GM12878 (cell line): ENCODE data around the gene AMT. TPM values are rescaled to one million over a fixed set of nuclear protein-coding genes. Genes with fewer than 3 reads are reported as not detected.

Experiments
- ATAC-seq: fragments of 200-7000 bp; cut with Tn5 transposase; 3 replicates; pipeline ENCODE4 v1.9.1; 2020; ENCODE audit warnings: mild to moderate bottlenecking, moderate library complexity
- BruUV-seq: library from RNA; stranded (reverse); fragments of 400-500 nt; replicated peaks from 2 replicates; lab custom pipeline; 2021; lab: Mats Ljungman, UMichigan
- CTCF ChIA-PET: fragments of 300-600 bp; sonication (Branson Sonifier 250); formaldehyde crosslinking; extraction: SDS; loops from one replicate; lab custom pipeline; 2021; ENCODE audit warnings: inconsistent platforms; lab: Yijun Ruan, JAX
- POLR2A ChIA-PET: fragments of 350-600 bp; formaldehyde crosslinking; extraction: SDS; loops from one replicate; lab custom pipeline; 2021; ENCODE audit warnings: inconsistent platforms; lab: Charles Lee
- RAD21 ChIA-PET: fragments of 300-600 bp; sonication (Branson Sonifier 250); formaldehyde crosslinking; loops from one replicate; lab custom pipeline; 2023; ENCODE audit warnings: antibody characterized with exemption; ENCODE audit not compliant: unreplicated experiment; lab: Charles Lee
- SMC1A ChIA-PET: fragments of 300-600 bp; sonication (Branson Sonifier 250); formaldehyde crosslinking; loops from one replicate; lab custom pipeline; 2023; ENCODE audit not compliant: unreplicated experiment, uncharacterized antibody; lab: Charles Lee
- DNase-seq: peaks from one replicate; pipeline ENCODE4 v3.0.0-alpha.2; 2011; ENCODE audit warnings: low read depth, low spot score
- FAIRE-seq: peaks from 3 replicates; lab custom pipeline; 2011; peaks lifted over from hg19 to GRCh38; lab: Jason Lieb, UNC
- H2AFZ ChIP-seq: 2 replicates; pipeline ENCODE4 v1.6.0; 2011; ENCODE audit warnings: low read depth, low read length, control low read depth; ENCODE audit not compliant: control insufficient read depth
- H3K27ac ChIP-seq: 2 replicates; pipeline ENCODE4 v1.5.1; 2011; ENCODE audit warnings: control low read depth; ENCODE audit not compliant: control insufficient read depth, insufficient read depth
- H3K27me3 ChIP-seq, 2 experiments: replicated peaks in 1 of 2; 2 replicates each; pipeline versions ENCODE4 v1.6.0 to v1.6.1; 2011; ENCODE audit warnings: low read length in 1 of 2; ENCODE audit not compliant: control insufficient read depth in 2 of 2, insufficient read depth in 2 of 2
- H3K36me3 ChIP-seq, 2 experiments: 2 replicates each; pipeline ENCODE4 v1.5.1; 2011; ENCODE audit warnings: low read length in 1 of 2; ENCODE audit not compliant: control insufficient read depth in 2 of 2, insufficient read depth in 2 of 2
- H3K4me1 ChIP-seq: 2 replicates; pipeline ENCODE4 v1.6.1; 2011; ENCODE audit warnings: mild to moderate bottlenecking, low read length, moderate library complexity, mixed read lengths; ENCODE audit not compliant: control insufficient read depth, insufficient read depth
- H3K4me2 ChIP-seq: 2 replicates; pipeline ENCODE4 v1.6.0; 2011; ENCODE audit warnings: control low read depth; ENCODE audit not compliant: control insufficient read depth, insufficient read depth
- H3K4me3 ChIP-seq: fragments of 200-600 bp; sonication (generic); 2 replicates; pipeline ENCODE4 v1.5.1; 2016
- H3K79me2 ChIP-seq: 2 replicates; pipeline ENCODE4 v1.6.0; 2011; ENCODE audit warnings: low read length; ENCODE audit not compliant: control insufficient read depth, insufficient read depth
- H3K9ac ChIP-seq: 2 replicates; pipeline ENCODE4 v1.8.0; 2011; ENCODE audit warnings: low read length, control low read depth, mixed read lengths; ENCODE audit not compliant: control insufficient read depth, insufficient read depth
- H3K9me3 ChIP-seq: replicated peaks from 3 replicates; pipeline ENCODE4 v1.5.1; 2011; ENCODE audit warnings: mild to moderate bottlenecking, low read length; ENCODE audit not compliant: control insufficient read depth, insufficient read depth
- H4K20me1 ChIP-seq: 2 replicates; pipeline ENCODE4 v1.6.0; 2011; ENCODE audit not compliant: control insufficient read depth, insufficient read depth
- IKZF1 ChIP-seq: fragments of 450-650 bp; conservative IDR thresholded peaks from 2 replicates; pipeline ENCODE4 v1.6.1; 2017; ENCODE audit warnings: antibody characterized with exemption, mild to moderate bottlenecking
- IKZF2 ChIP-seq, 2 experiments: fragments of 450-650 bp; IDR thresholded peaks; 2 replicates each; pipeline ENCODE4 v1.6.1; 2017; ENCODE audit warnings: mild to moderate bottlenecking in 2 of 2, moderate library complexity in 2 of 2
- MEF2B ChIP-seq: fragments of 450-650 bp; IDR thresholded peaks from 2 replicates; pipeline ENCODE4 v1.6.1; 2018; ENCODE audit warnings: mild to moderate bottlenecking, moderate library complexity; ENCODE audit not compliant: partially characterized antibody, poor library complexity, severe bottlenecking
- PAX5 ChIP-seq: IDR thresholded peaks from 2 replicates; pipeline ENCODE4 v1.6.1; 2011; ENCODE audit warnings: low read depth, low read length, borderline replicate concordance
- SPI1 ChIP-seq: IDR thresholded peaks from 2 replicates; pipeline ENCODE4 v1.6.1; 2011; ENCODE audit warnings: low read depth, mild to moderate bottlenecking, low read length, moderate library complexity, borderline replicate concordance; ENCODE audit not compliant: insufficient read depth
- STAT3 ChIP-seq: IDR thresholded peaks from 2 replicates; pipeline ENCODE4 v1.6.1; 2011; ENCODE audit warnings: low read depth, low read length, improper control_type of control experiment
- ZNF207 ChIP-seq: fragments of 450-650 bp; IDR thresholded peaks from 2 replicates; pipeline ENCODE4 v1.6.1; 2014; ENCODE audit warnings: antibody characterized with exemption, mild to moderate bottlenecking, borderline replicate concordance
- WGBS: methylation state at CpG from one replicate; pipeline ENCODE4 v1.1.6; 2016; ENCODE audit warnings: low lambda C conversion rate; ENCODE audit not compliant: insufficient replicate concordance, insufficient coverage; ENCODE audit errors: missing lambda C conversion rate; 5-methylcytosine and 5-hydroxymethylcytosine counted together
- in situ Hi-C: fragments of 300-500 bp; cut with MboI; formaldehyde crosslinking; loops from 9 replicates; pipeline ENCODE4 v1.14.3; 2018; ENCODE audit warnings: mixed read lengths
- intact Hi-C: fragments of 100-400 bp; cut with micrococcal nuclease; formaldehyde crosslinking; loops from one replicate; pipeline ENCODE4 v1.14.2; 2022; ENCODE audit not compliant: unreplicated experiment
- polyA plus RNA-seq, 11 experiments: library from polyadenylated mRNA; depleted of rRNA in 4 of 11; unstranded in 6 of 11; stranded (reverse) in 5 of 11; fragments of >200 nt; fragmentation: Nextera tagmentation in 4 of 11; fragmentation: Illumina TruSeq in 1 of 11; extraction: Ambion mirVana in 4 of 11; extraction: Trizol in 1 of 11; gene quantifications; 1 replicate in 1 of 11; 2 replicates in 10 of 11; pipeline versions ENCODE4 v1.2.1 to v1.2.3, GENCODE V29; 2011 to 2016; ENCODE audit warnings: inconsistent platforms in 2 of 11, missing spikeins in 2 of 11, low read depth in 1 of 11
- total RNA-seq, 4 experiments: library from RNA; depleted of rRNA in 3 of 4; stranded (reverse); fragments of >200 nt in 3 of 4; fragmentation: Illumina TruSeq in 1 of 4; extraction: Trizol in 1 of 4; gene quantifications; 2 replicates each; pipeline versions ENCODE4 v1.2.1 to v1.2.3, GENCODE V29; 2013 to 2021
- TF ChIP-seq, protein P1 (sequence below): IDR thresholded peaks from 2 replicates; pipeline ENCODE4 v1.6.1; 2011; ENCODE audit warnings: borderline replicate concordance, low read depth, mild to moderate bottlenecking, moderate library complexity, low read length; ENCODE audit not compliant: insufficient read depth, poor library complexity, severe bottlenecking

The AMT gene
- total and polyA plus RNA-seq, 10 of the 15 experiments (the other 5 are each of a cell fraction or from before 2014, with no cell fraction given), result 0.45 to 7.2 (median 2.6) TPM

DNA sequence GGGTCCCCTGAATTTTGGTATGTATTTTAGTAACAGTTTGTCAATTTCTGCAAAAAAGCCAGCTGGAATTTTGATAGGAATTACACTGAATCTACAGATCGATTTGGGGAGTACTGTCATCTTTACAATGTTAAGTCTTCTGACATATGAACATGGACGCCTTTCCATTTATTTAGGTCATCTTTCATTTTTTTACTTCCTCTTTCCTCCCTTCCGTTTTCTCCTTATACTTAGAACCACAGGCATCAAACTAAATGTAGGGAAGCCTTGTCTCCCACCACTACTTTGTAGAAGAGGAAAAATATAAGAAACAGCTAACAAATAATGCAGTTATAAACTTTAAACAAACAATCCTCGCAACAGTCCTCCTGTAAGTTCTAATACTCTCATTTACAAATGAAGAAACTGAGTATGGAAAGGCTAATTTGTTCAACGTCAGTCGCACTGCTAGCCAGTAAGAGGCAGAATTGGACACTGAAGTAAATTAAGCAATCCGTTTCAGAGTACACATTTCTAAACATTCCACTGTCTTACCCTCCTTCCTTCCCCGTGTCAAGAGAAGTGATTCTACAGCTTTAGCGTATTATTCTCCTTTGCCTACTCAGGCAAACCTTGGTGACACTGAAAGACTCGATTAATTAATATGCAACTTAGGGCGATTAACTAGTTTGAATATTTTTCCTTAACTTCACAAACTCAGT lies 36.1 kb downstream of the AMT start:
- FAIRE-seq, result peak; percentile 38
- in situ Hi-C loops (no loop called here), intact Hi-C loops (no loop called here)
- ChIA-PET CTCF (interaction anchor here (0.9 to 1.3 kb wide), 2 partner anchors 8 to 11 kb away, joined by 3 read pairs; no protein-coding TSS in a partner anchor), RAD21 (interaction anchor here (1.1 kb wide), 1 partner anchor 46 kb away, joined by 3 read pairs; the partner anchor contains the start of gene USP4), POLR2A (interaction anchor here (0.6 kb wide), 1 partner anchor 16 kb away, joined by 9 read pairs; no protein-coding TSS in a partner anchor), SMC1A (no interaction called here)
- TF ChIP-seq SPI1 (0 out of 2 replicates have a peak, but pooled peaks have one; percentile 5), ZNF207 (no peak), PAX5 (no peak), STAT3 (no peak), IKZF2 (IDR thresholded peaks at IDR 0.05) (peak in 1 of 2 experiments; percentile 30; a peak in 1 of 4 replicates), IKZF1 (0 out of 2 replicates have a peak, but pooled peaks have one; percentile 21), MEF2B (no peak)
- TF ChIP-seq, protein P1, sequence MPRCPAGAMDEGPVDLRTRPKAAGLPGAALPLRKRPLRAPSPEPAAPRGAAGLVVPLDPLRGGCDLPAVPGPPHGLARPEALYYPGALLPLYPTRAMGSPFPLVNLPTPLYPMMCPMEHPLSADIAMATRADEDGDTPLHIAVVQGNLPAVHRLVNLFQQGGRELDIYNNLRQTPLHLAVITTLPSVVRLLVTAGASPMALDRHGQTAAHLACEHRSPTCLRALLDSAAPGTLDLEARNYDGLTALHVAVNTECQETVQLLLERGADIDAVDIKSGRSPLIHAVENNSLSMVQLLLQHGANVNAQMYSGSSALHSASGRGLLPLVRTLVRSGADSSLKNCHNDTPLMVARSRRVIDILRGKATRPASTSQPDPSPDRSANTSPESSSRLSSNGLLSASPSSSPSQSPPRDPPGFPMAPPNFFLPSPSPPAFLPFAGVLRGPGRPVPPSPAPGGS, result no peak
- peak overlapping the region; percentile 47 for H3K4me2 ChIP-seq
- H3K36me3 ChIP-seq, result peaks cover 0 to 4% of the 10 kb centered on the region in 2 experiments; a peak in 2 of 4 replicates
- 38% methylated on average over 11 of the region's 11 CpGs for WGBS
- peaks cover 4% of the 10 kb centered on the region for H3K9me3 ChIP-seq
- H4K20me1 ChIP-seq, result peaks cover 6% of the 10 kb centered on the region; the same call in 1 of the 2 replicates
- no peak for DNase-seq
- peaks cover 6% of the 10 kb centered on the region for H3K4me1 ChIP-seq
- no peak overlapping the region for H3K4me3 ChIP-seq
- no peak overlapping the region for H2AFZ ChIP-seq
- no TSS peak for BruUV-seq
- H3K79me2 ChIP-seq, result peaks cover 79% of the 10 kb centered on the region
- H3K9ac ChIP-seq, result no peak overlapping the region
- peak; percentile 46; the same call in 1 of the 3 replicates for ATAC-seq
- H3K27ac ChIP-seq, result peak overlapping the region; percentile 37
- H3K27me3 ChIP-seq, result no peaks in the 10 kb centered on the region
